GM21717 (cell line): ENCODE results near the gene BMP6.

Source experiments
- ATAC-seq: cut with Tn5 transposase; IDR thresholded peaks from one replicate; pipeline ENCODE4 v1.9.1; 2021; ENCODE audit warnings: mild to moderate bottlenecking, moderate library complexity; ENCODE audit not compliant: unreplicated experiment

BMP6 gene

GRCh38 chr6:7747016-7747415 is 21.1 kb downstream of the BMP6 start:
- no peak for ATAC-seq

GRCh38 chr6:7747433-7747832 is 21.5 kb downstream of the BMP6 start:
- no peak for ATAC-seq

GRCh38 chr6:7747901-7748504 is 22.1 kb downstream of the BMP6 start:
- no peak for ATAC-seq

GRCh38 chr6:7749478-7749877 is 23.6 kb downstream of the BMP6 start:
- no peak for ATAC-seq

GRCh38 chr6:7750197-7750596 is 24.3 kb downstream of the BMP6 start:
- no peak for ATAC-seq

GRCh38 chr6:7758456-7758855 is 32.6 kb downstream of the BMP6 start:
- ATAC-seq: no peak

GRCh38 chr6:7759320-7759719 is 33.4 kb downstream of the BMP6 start:
- ATAC-seq: no peak

GRCh38 chr6:7761051-7761450 is 35.2 kb downstream of the BMP6 start:
- ATAC-seq: no peak

- no peak for ATAC-seq
These were observed 36.9 kb downstream of the BMP6 start for GRCh38 chr6:7762760-7763159.

- no peak for ATAC-seq
These were observed 38.0 kb downstream of the BMP6 start for GRCh38 chr6:7763881-7764280.

- no peak for ATAC-seq
These were observed 39.9 kb downstream of the BMP6 start for GRCh38 chr6:7765575-7766325.

- no peak for ATAC-seq
These were observed 43.8 kb downstream of the BMP6 start for GRCh38 chr6:7769702-7770101.

- ATAC-seq: no peak
These were observed 44.2 kb downstream of the BMP6 start for GRCh38 chr6:7770111-7770510.

GRCh38 chr6:7770601-7771000 is 44.7 kb downstream of the BMP6 start:
- ATAC-seq: no peak

- no peak for ATAC-seq
These were observed 47.4 kb downstream of the BMP6 start for GRCh38 chr6:7773322-7773721.

GRCh38 chr6:7773914-7774313 is 48.0 kb downstream of the BMP6 start:
- no peak for ATAC-seq

GRCh38 chr6:7776509-7776908 is 50.6 kb downstream of the BMP6 start:
- no peak for ATAC-seq

GRCh38 chr6:7777074-7777473 is 51.2 kb downstream of the BMP6 start:
- ATAC-seq: no peak

- ATAC-seq: no peak
These were observed 55.3 kb downstream of the BMP6 start for GRCh38 chr6:7781240-7781639.

- ATAC-seq: no peak
These were observed 58.3 kb downstream of the BMP6 start for GRCh38 chr6:7784248-7784647.

- ATAC-seq: peak; percentile 72
These were observed 58.8 kb downstream of the BMP6 start for GRCh38 chr6:7784706-7785105.

- ATAC-seq: no peak
These were observed 59.5 kb downstream of the BMP6 start for GRCh38 chr6:7785243-7786035.
